ENCODE measurements around the gene SMG6. TPM values are rescaled to one million over a fixed set of nuclear protein-coding genes. Genes with fewer than 3 reads are reported as not detected.

SMG6 gene
- total and polyA plus RNA-seq, 2 of the 8 experiments (the other 6 are each of a cell fraction or from before 2014, with no cell fraction given) = 18.5 to 25.2 TPM

- DNase-seq (ENCODE audit: low read depth in 1 of 2, low spot score in 2 of 2) = no peak
- H2AK5ac ChIP-seq (ENCODE audit: low read depth, low read length) = no peak overlapping the region
- H3K4me3 ChIP-seq (ENCODE audit: extremely low read depth in 1 of 4, insufficient read depth in 2 of 4, low read depth in 3 of 4, low read length in 4 of 4) = peak overlapping the region in 3 of 4 experiments; percentile 38 to 58 (median 47); a peak in 5 of 8 replicates
- no peak for TF ChIP-seq SAP30 (IDR thresholded peaks at IDR 0.05; ENCODE audit: insufficient read depth, insufficient replicate concordance, low read length)
- no peak for TF ChIP-seq SIX5 (IDR thresholded peaks at IDR 0.05; ENCODE audit: low read depth, low read length)
- no peak for TF ChIP-seq KDM5A (IDR thresholded peaks at IDR 0.05; ENCODE audit: low read length)
- no peak for TF ChIP-seq RFX5 (IDR thresholded peaks at IDR 0.05; ENCODE audit: borderline replicate concordance, low read depth, low read length)
- TF ChIP-seq CTBP2 (IDR thresholded peaks at IDR 0.05; ENCODE audit: borderline replicate concordance, insufficient read depth, insufficient read length, low read length) = no peak
- TF ChIP-seq NRF1 (IDR thresholded peaks at IDR 0.05; ENCODE audit: low read depth, low read length) = no peak
- TF ChIP-seq RNF2 (IDR thresholded peaks at IDR 0.05; ENCODE audit: borderline replicate concordance, low read depth, low read length, missing control alignments, poor library complexity, severe bottlenecking) = no peak
- TF ChIP-seq BACH1 (IDR thresholded peaks at IDR 0.05; ENCODE audit: low read length) = no peak
- H3K23ac ChIP-seq (ENCODE audit: insufficient read length) = no peak overlapping the region
- H3K14ac ChIP-seq (ENCODE audit: insufficient read length) = no peak overlapping the region
- no peak overlapping the region for H2BK5ac ChIP-seq (ENCODE audit: low read depth, low read length)
- no peak overlapping the region for H4K91ac ChIP-seq (replicated peaks; ENCODE audit: insufficient read length, low read length)
- H3K79me2 ChIP-seq (ENCODE audit: control insufficient read depth in 1 of 2, insufficient read depth in 2 of 2, low read length in 2 of 2) = no peaks in the 10 kb centered on the region
- no peak overlapping the region for H3K9ac ChIP-seq (replicated peaks in 1 of 4; ENCODE audit: extremely low read depth in 1 of 4, low read depth in 3 of 4, low read length in 3 of 4)
- FAIRE-seq = no peak
- H4K5ac ChIP-seq (ENCODE audit: insufficient read length, low read depth, low read length) = no peak overlapping the region
- H2BK20ac ChIP-seq (ENCODE audit: low read length) = no peak overlapping the region
- peaks cover 83 to 93% (median 92%) of the 10 kb centered on the region in 4 experiments for H3K27me3 ChIP-seq (replicated peaks in 1 of 4; ENCODE audit: control insufficient read depth in 3 of 4, extremely low read depth in 1 of 4, insufficient read depth in 3 of 4, low read length in 3 of 4)
- no peak overlapping the region for H3K4ac ChIP-seq (replicated peaks; ENCODE audit: insufficient read length, low read depth, low read length)
- H2BK12ac ChIP-seq (ENCODE audit: low read depth, low read length) = no peak overlapping the region
- ChIA-PET POLR2A (ENCODE audit: partially characterized antibody) (interaction anchor here (0.8 to 1.5 kb wide), 2 partner anchors 10 to 295 kb away, joined by 3 to 4 read pairs; no protein-coding TSS in a partner anchor), CTCF (ENCODE audit: partially characterized antibody) (interaction anchor here (0.6 to 9.3 kb wide), 38 partner anchors 8 to 302 kb away, joined by 3 to 122 read pairs (median 4); no protein-coding TSS in a partner anchor)
- H3K36me3 ChIP-seq (ENCODE audit: control insufficient read depth in 2 of 4, insufficient read depth in 4 of 4, low read length in 3 of 4) = peaks cover 0 to 19% (median 0%) of the 10 kb centered on the region in 4 experiments; a peak in 1 of 8 replicates
- H4K8ac ChIP-seq (ENCODE audit: extremely low read depth, insufficient read depth, low read length) = no peak overlapping the region
- H2BK120ac ChIP-seq (replicated peaks; ENCODE audit: low read depth, low read length) = no peak overlapping the region
- peaks cover 11% of the 10 kb centered on the region; the same call in 1 of the 2 replicates for H3K23me2 ChIP-seq (ENCODE audit: low read depth, low read length)
- no peaks in the 10 kb centered on the region for H3K79me1 ChIP-seq (ENCODE audit: low read depth, low read length)
- peaks cover 17 to 24% of the 10 kb centered on the region in 2 experiments for H4K20me1 ChIP-seq (replicated peaks in 1 of 2; ENCODE audit: control insufficient read depth in 1 of 2, insufficient read depth in 2 of 2, low read length in 2 of 2)
- peaks cover 0 to 7% of the 10 kb centered on the region in 2 experiments; a peak in 1 of 4 replicates for H3K9me3 ChIP-seq (ENCODE audit: insufficient read depth in 2 of 2, low read depth in 1 of 2, low read length in 1 of 2)
- H2AFZ ChIP-seq (ENCODE audit: low read length) = no peak overlapping the region
- 25% methylated on average over 12 of the region's 16 CpGs; no CpG with 5 or more reads in 1 of the 2 experiments for WGBS, 2 experiments (ENCODE audit: extremely low coverage in 1 of 2, insufficient coverage in 1 of 2, insufficient read length in 1 of 2, insufficient replicate concordance in 2 of 2, low coverage in 1 of 2, low lambda C conversion rate in 2 of 2, missing lambda C conversion rate in 1 of 2)
- no peak overlapping the region; the same call in 1 of the 2 replicates for H3K18ac ChIP-seq (ENCODE audit: extremely low read depth, low read length)
- peak overlapping the region; percentile 57 to 70 for H3K4me2 ChIP-seq (ENCODE audit: insufficient read depth in 1 of 2, low read depth in 2 of 2, low read length in 2 of 2)
- no peak overlapping the region for H3K27ac ChIP-seq (ENCODE audit: low read depth, low read length)
- H3K56ac ChIP-seq (replicated peaks; ENCODE audit: insufficient read length, low read depth, low read length) = no peak overlapping the region
- peaks cover 0 to 23% (median 11%) of the 10 kb centered on the region in 4 experiments; a peak in 5 of 7 replicates for H3K4me1 ChIP-seq (replicated peaks in 1 of 4; ENCODE audit: control insufficient read depth in 3 of 4, insufficient read depth in 4 of 4, low read length in 3 of 4)
- H2BK15ac ChIP-seq (ENCODE audit: low read length) = no peak overlapping the region
Observed at GRCh38 chr17:2054262-2054511, 249.4 kb downstream of the SMG6 start.
